ENCODE results near the gene TH. TPM values are rescaled to one million over a fixed set of nuclear protein-coding genes. Genes with fewer than 3 reads are reported as not detected.

The TH gene
- total and polyA plus RNA-seq, 9 of the 15 experiments (the other 6 are each of a cell fraction or from before 2014, with no cell fraction given): not detected

DNA sequence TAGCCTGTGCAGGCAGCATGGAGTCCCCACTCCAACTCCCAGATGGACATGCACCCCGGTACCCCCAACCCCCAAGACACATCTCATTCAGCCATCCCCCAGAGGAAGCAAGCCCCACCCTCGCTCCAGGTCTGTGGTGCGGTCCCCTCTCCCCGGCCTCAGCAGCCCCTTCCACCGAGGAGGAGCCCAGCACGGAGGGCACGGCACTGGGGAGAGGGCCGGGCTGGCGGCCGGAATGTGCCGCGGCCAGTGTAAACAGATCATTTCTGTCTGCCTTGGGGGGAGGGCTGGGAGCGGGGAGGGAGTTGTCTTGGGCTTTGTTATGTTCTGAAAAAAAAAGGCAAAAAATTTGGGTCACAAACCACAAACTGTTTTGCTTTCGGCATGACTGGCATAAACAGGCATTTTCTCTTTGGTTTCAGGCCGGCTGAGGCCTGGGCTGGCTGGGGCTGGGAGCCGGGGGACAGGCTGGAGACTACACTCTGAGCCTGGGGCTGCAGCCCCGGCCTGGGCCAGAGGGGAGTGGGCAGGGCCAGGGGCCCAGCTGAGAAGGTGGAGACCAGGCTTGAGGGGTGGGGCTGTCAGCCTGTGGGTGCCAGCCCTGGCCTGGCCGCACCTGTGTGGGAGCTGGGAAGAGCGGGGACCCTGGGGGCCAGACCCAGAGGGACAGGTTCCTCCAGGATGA is 49.3 kb downstream of the TH start:
- TF ChIP-seq ZNF589 (CRISPR knock-in tag; IDR thresholded peaks at IDR 0.05; ENCODE audit: low read depth) (no peak), ARID3A (IDR thresholded peaks at IDR 0.05; ENCODE audit: borderline replicate concordance, low read depth, low read length) (no peak), JUN (IDR thresholded peaks at IDR 0.05; ENCODE audit: borderline replicate concordance, low read depth, low read length) (no peak), JUN (CRISPR knock-in tag; IDR thresholded peaks at IDR 0.05; ENCODE audit: borderline replicate concordance) (no peak), YBX1 (IDR thresholded peaks at IDR 0.05) (no peak), RAD51 (IDR thresholded peaks at IDR 0.05; ENCODE audit: borderline replicate concordance, low read depth) (no peak)
- TF ChIP-seq, protein P1, sequence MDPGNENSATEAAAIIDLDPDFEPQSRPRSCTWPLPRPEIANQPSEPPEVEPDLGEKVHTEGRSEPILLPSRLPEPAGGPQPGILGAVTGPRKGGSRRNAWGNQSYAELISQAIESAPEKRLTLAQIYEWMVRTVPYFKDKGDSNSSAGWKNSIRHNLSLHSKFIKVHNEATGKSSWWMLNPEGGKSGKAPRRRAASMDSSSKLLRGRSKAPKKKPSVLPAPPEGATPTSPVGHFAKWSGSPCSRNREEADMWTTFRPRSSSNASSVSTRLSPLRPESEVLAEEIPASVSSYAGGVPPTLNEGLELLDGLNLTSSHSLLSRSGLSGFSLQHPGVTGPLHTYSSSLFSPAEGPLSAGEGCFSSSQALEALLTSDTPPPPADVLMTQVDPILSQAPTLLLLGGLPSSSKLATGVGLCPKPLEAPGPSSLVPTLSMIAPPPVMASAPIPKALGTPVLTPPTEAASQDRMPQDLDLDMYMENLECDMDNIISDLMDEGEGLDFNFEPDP (CRISPR knock-in tag; IDR thresholded peaks at IDR 0.05): no peak
- ChIA-PET POLR2A (interaction anchor here (0.6 kb wide), 2 partner anchors 18 to 875 kb away, joined by 3 read pairs; no protein-coding TSS in a partner anchor), CTCF (ENCODE audit: low intra/inter-chr PET ratio) (no interaction called here)
- no peak overlapping the region for H3K4me2 ChIP-seq (ENCODE audit: insufficient read depth, low read length)
- H3K27ac ChIP-seq (ENCODE audit: extremely low read depth, low read depth, low read length): no peak overlapping the region
- no peaks in the 10 kb centered on the region for H3K9me3 ChIP-seq (replicated peaks; ENCODE audit: control insufficient read depth, insufficient read depth, low read depth, low read length)
- no peak for ATAC-seq
- no peaks in the 10 kb centered on the region for H3K9me1 ChIP-seq (ENCODE audit: control insufficient read depth, insufficient read depth, low read length)
- no peaks in the 10 kb centered on the region for H3K79me2 ChIP-seq (ENCODE audit: control insufficient read depth, insufficient read depth, low read length)
- H3K27me3 ChIP-seq (ENCODE audit: control insufficient read depth in 2 of 2, insufficient read depth in 2 of 2, low read length in 2 of 2): peaks cover 0 to 12% of the 10 kb centered on the region in 2 experiments; a peak in 3 of 5 replicates
- no peak overlapping the region for H3K4me3 ChIP-seq
- FAIRE-seq: no peak
- BruUV-seq (replicated peaks): no TSS peak
- in situ Hi-C loops (cut with MboI): no loop called here
- WGBS (ENCODE audit: insufficient coverage, low coverage, missing lambda C conversion rate): 1% methylated on average over 12 of the region's 19 CpGs
- no peaks in the 10 kb centered on the region for H4K20me1 ChIP-seq (replicated peaks; ENCODE audit: control insufficient read depth, insufficient read depth, low read length)
- H3K36me3 ChIP-seq (ENCODE audit: control insufficient read depth, insufficient read depth, low read length): no peaks in the 10 kb centered on the region
- no peaks in the 10 kb centered on the region for H3K4me1 ChIP-seq (replicated peaks in 1 of 2; ENCODE audit: control insufficient read depth in 2 of 2, insufficient read depth in 2 of 2, low read length in 2 of 2)
- no peak overlapping the region for H2AFZ ChIP-seq (ENCODE audit: low read depth, low read length)
- no peak for DNase-seq (ENCODE audit: extremely low read depth in 1 of 4, low spot score in 3 of 4)
- H3K9ac ChIP-seq (ENCODE audit: insufficient read depth in 1 of 2, low read depth in 2 of 2, low read length in 2 of 2): no peak overlapping the region; a peak in 1 of 4 replicates
- intact Hi-C loops (cut with micrococcal nuclease): no loop called here

All from K562 (cell line).